Bronchial epithelial cell (primary cell): ENCODE measurements around the gene ARHGEF10L. TPM values are rescaled to one million over a fixed set of nuclear protein-coding genes. Genes with fewer than 3 reads are reported as not detected.

Source experiments
- DNase-seq: peaks from one replicate; pipeline ENCODE4 v3.0.0-alpha.2; 2010; ENCODE audit warnings: low read depth
- FAIRE-seq: peaks from 2 replicates; lab custom pipeline; 2011; peaks lifted over from hg19 to GRCh38; lab: Jason Lieb, UNC
- H3K27me3 ChIP-seq: 2 replicates; pipeline ENCODE4 v1.5.1; 2011; ENCODE audit warnings: low read length; ENCODE audit not compliant: control insufficient read depth, insufficient read depth
- H3K36me3 ChIP-seq: 2 replicates; pipeline ENCODE4 v1.5.1; 2011; ENCODE audit warnings: low read length; ENCODE audit not compliant: control insufficient read depth, insufficient read depth
- H3K4me3 ChIP-seq: 2 replicates; pipeline ENCODE4 v1.5.1; 2011; ENCODE audit warnings: mild to moderate bottlenecking, low read depth, low read length, control low read depth
- total RNA-seq: library from RNA; depleted of rRNA; stranded (reverse); fragments of >200 nt; gene quantifications from 2 replicates; pipeline ENCODE4 v1.2.1, GENCODE V29; 2014
- TF ChIP-seq, protein P1 (sequence below): IDR thresholded peaks from 2 replicates; pipeline ENCODE4 v1.5.1; 2011; ENCODE audit warnings: mild to moderate bottlenecking, moderate library complexity, low read length, control low read depth, inconsistent platforms; ENCODE audit not compliant: insufficient read depth, severe bottlenecking

The ARHGEF10L gene
- total RNA-seq, 1 donor from 2014 or later = 6.3 TPM

DNA sequence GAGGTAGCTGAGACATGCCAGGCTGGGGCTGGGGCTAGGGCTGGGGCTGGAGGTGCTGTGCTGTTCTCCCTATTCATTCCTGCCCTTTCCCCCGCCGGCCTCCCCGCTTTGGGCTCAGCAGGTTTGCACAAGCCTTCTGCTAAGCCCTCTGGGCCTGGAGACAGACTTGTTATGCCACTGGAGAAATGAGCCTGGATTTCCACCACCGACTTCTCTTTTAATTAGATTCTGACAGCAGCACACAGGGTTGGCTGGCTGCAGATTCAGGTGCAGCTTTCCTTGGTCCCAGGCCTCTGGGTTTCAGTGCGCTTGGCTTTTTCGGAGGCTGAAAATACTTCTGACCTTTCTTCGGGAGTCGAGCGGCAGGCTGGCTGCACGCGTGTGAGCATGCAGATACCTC is 144.1 kb downstream of the ARHGEF10L start:
- FAIRE-seq = no peak
- Histone ChIP-seq H3K4me3 (no peak overlapping the region), H3K27me3 (no peaks in the 10 kb centered on the region), H3K36me3 (no peaks in the 10 kb centered on the region)
- TF ChIP-seq, protein P1, sequence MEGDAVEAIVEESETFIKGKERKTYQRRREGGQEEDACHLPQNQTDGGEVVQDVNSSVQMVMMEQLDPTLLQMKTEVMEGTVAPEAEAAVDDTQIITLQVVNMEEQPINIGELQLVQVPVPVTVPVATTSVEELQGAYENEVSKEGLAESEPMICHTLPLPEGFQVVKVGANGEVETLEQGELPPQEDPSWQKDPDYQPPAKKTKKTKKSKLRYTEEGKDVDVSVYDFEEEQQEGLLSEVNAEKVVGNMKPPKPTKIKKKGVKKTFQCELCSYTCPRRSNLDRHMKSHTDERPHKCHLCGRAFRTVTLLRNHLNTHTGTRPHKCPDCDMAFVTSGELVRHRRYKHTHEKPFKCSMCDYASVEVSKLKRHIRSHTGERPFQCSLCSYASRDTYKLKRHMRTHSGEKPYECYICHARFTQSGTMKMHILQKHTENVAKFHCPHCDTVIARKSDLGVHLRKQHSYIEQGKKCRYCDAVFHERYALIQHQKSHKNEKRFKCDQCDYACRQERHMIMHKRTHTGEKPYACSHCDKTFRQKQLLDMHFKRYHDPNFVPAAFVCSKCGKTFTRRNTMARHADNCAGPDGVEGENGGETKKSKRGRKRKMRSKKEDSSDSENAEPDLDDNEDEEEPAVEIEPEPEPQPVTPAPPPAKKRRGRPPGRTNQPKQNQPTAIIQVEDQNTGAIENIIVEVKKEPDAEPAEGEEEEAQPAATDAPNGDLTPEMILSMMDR = no peak
- no peak for DNase-seq

DNA sequence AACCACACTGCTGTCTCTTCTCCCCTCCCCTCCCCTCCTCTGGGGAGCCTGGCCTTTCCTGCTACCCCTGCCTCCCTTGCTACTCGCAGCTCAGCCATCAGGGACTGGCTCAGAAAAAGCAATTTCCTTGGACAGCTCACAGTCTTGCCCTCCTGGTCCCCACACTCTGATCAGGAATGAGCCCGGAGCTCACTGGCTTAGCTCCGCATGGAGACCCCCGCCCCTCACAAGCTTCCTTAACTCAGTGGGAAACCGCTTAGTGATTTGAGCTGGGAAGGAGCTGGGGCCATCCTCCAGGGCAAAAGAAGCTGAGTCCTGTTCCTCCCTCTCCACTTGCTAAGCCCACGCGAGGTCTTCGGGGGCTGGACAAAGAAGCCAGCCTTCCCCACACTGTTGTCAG is 145.3 kb downstream of the ARHGEF10L start:
- FAIRE-seq = peak; percentile 36
- H3K4me3 ChIP-seq = no peak overlapping the region
- DNase-seq = no peak
- no peaks in the 10 kb centered on the region for H3K27me3 ChIP-seq
- H3K36me3 ChIP-seq = no peaks in the 10 kb centered on the region
- TF ChIP-seq, protein P1 = no peak

DNA sequence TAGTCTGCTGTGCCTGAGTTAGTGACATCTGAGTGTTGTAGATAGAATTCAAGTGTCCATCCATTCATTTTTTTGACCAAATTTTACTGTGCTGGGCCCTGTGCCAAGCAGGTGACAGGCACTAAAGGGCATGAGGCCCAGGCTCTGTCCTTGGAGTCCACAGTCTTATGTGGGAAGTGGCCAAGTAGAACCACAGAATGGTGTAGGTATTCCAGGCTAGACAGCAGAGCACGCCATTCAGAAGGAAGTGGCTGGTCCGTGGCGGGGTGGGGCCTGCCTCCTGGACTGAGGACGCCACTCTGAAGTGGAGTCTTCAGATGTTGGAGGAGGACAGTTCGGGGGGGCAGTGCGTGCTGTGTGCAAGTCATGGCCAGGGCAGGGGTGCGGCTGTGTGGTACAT is 146.8 kb downstream of the ARHGEF10L start:
- Histone ChIP-seq H3K36me3 (no peaks in the 10 kb centered on the region), H3K27me3 (no peaks in the 10 kb centered on the region), H3K4me3 (no peak overlapping the region)
- TF ChIP-seq, protein P1 = no peak
- DNase-seq (no peak), FAIRE-seq (no peak)

DNA sequence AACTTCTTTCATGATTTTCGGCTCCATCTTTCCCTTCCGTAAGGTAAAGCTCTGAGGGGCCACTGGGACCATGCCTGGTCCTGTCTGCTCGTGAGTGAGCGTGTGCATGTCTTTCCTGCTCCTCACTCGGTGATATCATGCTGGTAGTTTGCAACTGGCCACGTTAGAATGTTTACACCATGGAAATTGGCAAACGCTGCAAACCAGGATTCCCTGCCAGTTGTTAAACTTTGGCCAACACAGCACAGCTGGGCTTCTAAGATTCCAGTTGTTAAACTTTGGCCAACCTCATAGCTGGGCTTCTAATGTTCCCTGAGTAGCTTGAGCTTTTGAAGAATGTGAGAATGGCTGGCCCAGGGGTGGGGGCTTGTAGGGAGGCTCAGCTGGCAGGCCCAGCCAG is 147.6 kb downstream of the ARHGEF10L start:
- no peak overlapping the region for H3K4me3 ChIP-seq
- no peaks in the 10 kb centered on the region for H3K27me3 ChIP-seq
- FAIRE-seq (no peak), DNase-seq (no peak)
- TF ChIP-seq, protein P1 = no peak
- no peaks in the 10 kb centered on the region for H3K36me3 ChIP-seq

DNA sequence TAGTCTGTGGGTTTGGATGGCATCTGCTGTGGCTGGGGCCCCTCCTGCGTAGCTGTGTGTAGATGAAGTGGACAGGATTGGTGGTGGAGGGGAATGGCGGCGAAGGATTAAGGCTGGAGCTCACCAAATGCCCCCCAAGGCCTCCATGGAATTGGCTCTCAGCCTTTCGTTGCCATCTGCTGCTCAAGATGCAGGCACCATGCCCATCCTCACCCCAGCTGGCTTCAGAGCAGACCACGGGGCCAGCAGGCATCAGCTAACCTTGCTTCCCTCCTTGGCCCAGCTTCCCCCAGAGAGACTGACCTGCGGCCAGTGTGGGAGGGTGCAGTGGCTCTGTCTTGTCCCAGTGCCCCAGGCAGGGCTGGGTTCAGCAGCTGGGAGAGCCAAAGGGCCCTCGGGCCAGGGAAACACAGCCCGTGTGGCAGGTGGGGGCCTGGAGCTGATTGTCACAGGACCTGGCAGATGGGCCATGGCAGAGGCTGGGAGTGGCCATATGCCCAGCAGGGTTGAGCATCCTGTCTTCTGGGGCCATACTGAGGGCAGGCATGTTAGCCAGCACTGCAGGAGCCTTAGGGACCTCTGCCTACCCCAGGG is 148.8 kb downstream of the ARHGEF10L start:
- TF ChIP-seq, protein P1 = no peak
- Histone ChIP-seq H3K4me3 (no peak overlapping the region), H3K36me3 (no peaks in the 10 kb centered on the region), H3K27me3 (no peaks in the 10 kb centered on the region)
- DNase-seq (no peak), FAIRE-seq (no peak)

DNA sequence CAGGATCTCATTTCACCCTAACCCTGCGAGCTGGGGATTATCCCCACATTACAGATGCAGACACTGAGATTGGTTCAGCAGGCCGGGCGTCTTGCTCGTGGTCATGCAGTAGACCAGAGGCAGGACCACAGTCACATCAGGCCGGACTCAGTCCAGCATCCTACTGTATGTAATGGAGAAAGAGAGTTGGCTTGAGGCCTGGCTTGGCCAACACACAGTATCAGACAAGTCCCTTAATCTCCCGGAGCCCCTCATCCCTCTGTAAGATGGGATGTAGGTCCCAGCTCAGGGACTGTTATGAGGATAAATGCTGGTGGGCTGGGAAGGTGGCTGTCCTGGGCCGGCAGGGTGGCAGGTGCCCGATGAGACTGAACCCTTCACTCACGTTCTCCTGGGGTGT is 149.5 kb downstream of the ARHGEF10L start:
- H3K36me3 ChIP-seq = no peaks in the 10 kb centered on the region
- H3K4me3 ChIP-seq = no peak overlapping the region
- no peaks in the 10 kb centered on the region for H3K27me3 ChIP-seq
- TF ChIP-seq, protein P1 = no peak
- FAIRE-seq (no peak), DNase-seq (no peak)
